HEK293 (cell line): ENCODE results near the gene MKI67.
A peak's percentile ranks its signal among the peaks of the same experiment; 100 is the strongest.

Experiments
- CTCF ChIA-PET: fragments of 350-600 bp; formaldehyde crosslinking; extraction: SDS; loops from one replicate; lab custom pipeline; 2021; ENCODE audit warnings: antibody characterized with exemption; lab: Yijun Ruan, JAX
- POLR2A ChIA-PET: fragments of 300-600 bp; formaldehyde crosslinking; extraction: SDS; loops from one replicate; lab custom pipeline; 2020; ENCODE audit warnings: antibody characterized with exemption, inconsistent platforms; lab: Yijun Ruan, JAX
- H3K27ac ChIP-seq: fragments of 200-500 bp; sonication (Bioruptor generic); 2 replicates; pipeline ENCODE4 v1.5.1; 2014; ENCODE audit warnings: low read depth, low read length, control low read depth, inconsistent platforms; ENCODE audit errors: extremely low read depth
- H3K36me3 ChIP-seq, 2 experiments: fragments of 200-500 bp in 1 of 2; sonication (Bioruptor generic) in 1 of 2; 1 replicate in 1 of 2; 2 replicates in 1 of 2; pipeline ENCODE4 v1.5.1; 2014 to 2017; ENCODE audit warnings: inconsistent platforms in 2 of 2, low read length in 2 of 2; ENCODE audit not compliant: control insufficient read depth in 2 of 2, insufficient read depth in 1 of 2
- H3K4me1 ChIP-seq: fragments of 200-500 bp; sonication (Bioruptor generic); 2 replicates; pipeline ENCODE4 v1.5.1; 2014; ENCODE audit warnings: mild to moderate bottlenecking, low read length, inconsistent platforms; ENCODE audit not compliant: control insufficient read depth, insufficient read depth
- H3K4me3 ChIP-seq: 2 replicates; pipeline ENCODE4 v1.5.1; 2011; ENCODE audit warnings: low read depth, mild to moderate bottlenecking, control low read depth, low read length, moderate library complexity
- H3K9me3 ChIP-seq: fragments of 200-500 bp; sonication (Bioruptor generic); 2 replicates; pipeline ENCODE4 v1.5.1; 2014; ENCODE audit warnings: low read depth, low read length, inconsistent platforms; ENCODE audit not compliant: control insufficient read depth, insufficient read depth
- BCL11A ChIP-seq: fragments of 450-650 bp; formaldehyde crosslinking; IDR thresholded peaks from 2 replicates; pipeline ENCODE4 v1.5.1; 2016; ENCODE audit warnings: low read depth, missing biosample characterization, missing genetic modification characterization
- EGR2 ChIP-seq: fragments of 450-650 bp; formaldehyde crosslinking; IDR thresholded peaks from 2 replicates; pipeline ENCODE4 v1.5.1; 2016; ENCODE audit warnings: low read depth, missing biosample characterization, missing genetic modification characterization
- KLF1 ChIP-seq: fragments of 450-650 bp; formaldehyde crosslinking; IDR thresholded peaks from 2 replicates; pipeline ENCODE4 v1.5.1; 2016; ENCODE audit warnings: missing biosample characterization, missing genetic modification characterization
- KLF9 ChIP-seq: fragments of 450-650 bp; formaldehyde crosslinking; IDR thresholded peaks from 2 replicates; pipeline ENCODE4 v1.5.1; 2016; ENCODE audit warnings: missing biosample characterization, missing genetic modification characterization, low read depth
- PATZ1 ChIP-seq: fragments of 450-650 bp; formaldehyde crosslinking; IDR thresholded peaks from 2 replicates; pipeline ENCODE4 v1.5.1; 2016; ENCODE audit warnings: missing biosample characterization, missing genetic modification characterization
- PRDM6 ChIP-seq: fragments of 450-650 bp; formaldehyde crosslinking; IDR thresholded peaks from 2 replicates; pipeline ENCODE4 v1.5.1; 2017; ENCODE audit warnings: missing biosample characterization, missing genetic modification characterization
- RBAK ChIP-seq: fragments of 450-650 bp; formaldehyde crosslinking; IDR thresholded peaks from 2 replicates; pipeline ENCODE4 v1.5.1; 2016; ENCODE audit warnings: missing biosample characterization, missing genetic modification characterization
- ZBTB26 ChIP-seq: fragments of 450-650 bp; formaldehyde crosslinking; optimal IDR thresholded peaks from 2 replicates; pipeline ENCODE3; 2016; ENCODE audit warnings: missing biosample characterization, mild to moderate bottlenecking, missing genetic modification characterization
- ZFHX2 ChIP-seq: fragments of 450-650 bp; formaldehyde crosslinking; conservative IDR thresholded peaks from 2 replicates; pipeline ENCODE4 v1.5.1; 2016; ENCODE audit warnings: missing biosample characterization, missing genetic modification characterization
- ZNF138 ChIP-seq: fragments of 450-650 bp; formaldehyde crosslinking; IDR thresholded peaks from 2 replicates; pipeline ENCODE4 v1.5.1; 2016; ENCODE audit warnings: missing biosample characterization, missing genetic modification characterization, borderline replicate concordance
- ZNF169 ChIP-seq: fragments of 450-650 bp; formaldehyde crosslinking; IDR thresholded peaks from 2 replicates; pipeline ENCODE4 v1.5.1; 2016; ENCODE audit warnings: missing biosample characterization, missing genetic modification characterization
- ZNF18 ChIP-seq: fragments of 450-650 bp; formaldehyde crosslinking; IDR thresholded peaks from 2 replicates; pipeline ENCODE4 v1.5.1; 2016; ENCODE audit warnings: missing biosample characterization, missing genetic modification characterization
- ZNF211 ChIP-seq: fragments of 450-650 bp; formaldehyde crosslinking; IDR thresholded peaks from 2 replicates; pipeline ENCODE4 v1.5.1; 2016; ENCODE audit warnings: low read depth, missing biosample characterization, missing genetic modification characterization
- ZNF223 ChIP-seq: fragments of 450-650 bp; formaldehyde crosslinking; IDR thresholded peaks from 2 replicates; pipeline ENCODE4 v1.5.1; 2016; ENCODE audit warnings: missing biosample characterization, missing genetic modification characterization
- ZNF24 ChIP-seq: fragments of 450-650 bp; formaldehyde crosslinking; IDR thresholded peaks from 2 replicates; pipeline ENCODE4 v1.5.1; 2016; ENCODE audit warnings: missing biosample characterization, missing genetic modification characterization
- ZNF311 ChIP-seq: fragments of 450-650 bp; formaldehyde crosslinking; IDR thresholded peaks from 2 replicates; pipeline ENCODE4 v1.5.1; 2017; ENCODE audit warnings: missing biosample characterization, missing genetic modification characterization, borderline replicate concordance
- ZNF354C ChIP-seq: fragments of 450-650 bp; formaldehyde crosslinking; IDR thresholded peaks from 2 replicates; pipeline ENCODE4 v1.5.1; 2016; ENCODE audit warnings: missing biosample characterization, missing genetic modification characterization, low read depth, borderline replicate concordance
- ZNF48 ChIP-seq: fragments of 450-650 bp; formaldehyde crosslinking; IDR thresholded peaks from 2 replicates; pipeline ENCODE4 v1.5.1; 2016; ENCODE audit warnings: missing biosample characterization, missing genetic modification characterization
- ZNF501 ChIP-seq: fragments of 450-650 bp; formaldehyde crosslinking; IDR thresholded peaks from 2 replicates; pipeline ENCODE4 v1.5.1; 2016; ENCODE audit warnings: missing biosample characterization, missing genetic modification characterization
- ZNF560 ChIP-seq: fragments of 450-650 bp; formaldehyde crosslinking; IDR thresholded peaks from 2 replicates; pipeline ENCODE4 v1.5.1; 2017; ENCODE audit warnings: missing biosample characterization, missing genetic modification characterization, borderline replicate concordance
- ZNF621 ChIP-seq: fragments of 450-650 bp; formaldehyde crosslinking; IDR thresholded peaks from 2 replicates; pipeline ENCODE4 v1.5.1; 2017; ENCODE audit warnings: missing biosample characterization, missing genetic modification characterization
- ZNF623 ChIP-seq: fragments of 450-650 bp; formaldehyde crosslinking; IDR thresholded peaks from 2 replicates; pipeline ENCODE4 v1.5.1; 2016; ENCODE audit warnings: missing biosample characterization, missing genetic modification characterization
- ZNF624 ChIP-seq: fragments of 450-650 bp; formaldehyde crosslinking; IDR thresholded peaks from 2 replicates; pipeline ENCODE4 v1.5.1; 2017; ENCODE audit warnings: missing biosample characterization, missing genetic modification characterization
- ZNF629 ChIP-seq: fragments of 450-650 bp; formaldehyde crosslinking; IDR thresholded peaks from 2 replicates; pipeline ENCODE4 v1.5.1; 2017; ENCODE audit warnings: missing biosample characterization, missing genetic modification characterization
- ZNF660 ChIP-seq: fragments of 450-650 bp; IDR thresholded peaks from 2 replicates; pipeline ENCODE4 v1.5.1; 2018; ENCODE audit warnings: missing biosample characterization, mild to moderate bottlenecking, missing genetic modification characterization
- ZNF707 ChIP-seq: fragments of 450-650 bp; formaldehyde crosslinking; IDR thresholded peaks from 2 replicates; pipeline ENCODE4 v1.5.1; 2016; ENCODE audit warnings: missing biosample characterization, missing genetic modification characterization
- ZNF768 ChIP-seq: fragments of 450-650 bp; formaldehyde crosslinking; IDR thresholded peaks from 2 replicates; pipeline ENCODE4 v1.5.1; 2018; ENCODE audit warnings: missing biosample characterization, mild to moderate bottlenecking, missing genetic modification characterization
- ZNF791 ChIP-seq: fragments of 450-650 bp; formaldehyde crosslinking; IDR thresholded peaks from 2 replicates; pipeline ENCODE4 v1.5.1; 2016; ENCODE audit warnings: missing biosample characterization, missing genetic modification characterization
- ZSCAN23 ChIP-seq: fragments of 450-650 bp; formaldehyde crosslinking; IDR thresholded peaks from 2 replicates; pipeline ENCODE4 v1.5.1; 2016; ENCODE audit warnings: missing biosample characterization, missing genetic modification characterization
- ZSCAN4 ChIP-seq: fragments of 450-650 bp; formaldehyde crosslinking; IDR thresholded peaks from 2 replicates; pipeline ENCODE4 v1.5.1; 2017; ENCODE audit warnings: missing biosample characterization, missing genetic modification characterization

Gene MKI67

GRCh38 chr10:128067691-128068397 lies 58.4 kb downstream of the MKI67 start:
- Histone ChIP-seq H3K4me1 (no peaks in the 10 kb centered on the region), H3K27ac (no peak overlapping the region), H3K4me3 (no peak overlapping the region), H3K36me3 (peaks cover 5 to 48% of the 10 kb centered on the region in 2 experiments; a peak in 2 of 3 replicates), H3K9me3 (no peaks in the 10 kb centered on the region)
- TF ChIP-seq ZNF560 (tag by site-specific recombination) (no peak), ZNF791 (no peak), ZNF354C (tag by site-specific recombination) (no peak), ZNF169 (no peak), ZNF624 (tag by site-specific recombination) (no peak), ZNF623 (no peak), ZNF211 (tag by site-specific recombination) (no peak), BCL11A (tag by site-specific recombination) (no peak), ZBTB26 (tag by site-specific recombination) (no peak), ZNF660 (no peak), ZNF311 (tag by site-specific recombination) (no peak), ZSCAN23 (tag by site-specific recombination) (no peak), PATZ1 (tag by site-specific recombination) (no peak), PRDM6 (tag by site-specific recombination) (no peak), ZNF138 (no peak), ZNF223 (tag by site-specific recombination) (no peak), KLF1 (tag by site-specific recombination) (no peak), KLF9 (tag by site-specific recombination) (no peak), RBAK (tag by site-specific recombination) (no peak), ZNF707 (tag by site-specific recombination) (no peak)
- POLR2A ChIA-PET, result no interaction called here
- CTCF ChIA-PET, result interaction anchor here (0.9 to 4.9 kb wide), 5 partner anchors 12 to 214 kb away, joined by 3 to 57 read pairs (median 5); partner anchors contain the start of gene CLRN3

- ChIA-PET CTCF (no interaction called here), POLR2A (no interaction called here)
- Histone ChIP-seq H3K36me3 (peaks cover 5 to 44% of the 10 kb centered on the region in 2 experiments; a peak in 2 of 3 replicates), H3K9me3 (no peaks in the 10 kb centered on the region), H3K27ac (no peak overlapping the region), H3K4me3 (no peak overlapping the region), H3K4me1 (no peaks in the 10 kb centered on the region)
- TF ChIP-seq ZNF621 (tag by site-specific recombination) (no peak), ZNF501 (tag by site-specific recombination) (no peak), ZNF629 (no peak), ZNF48 (no peak), ZNF18 (tag by site-specific recombination) (peak; percentile 95), ZFHX2 (tag by site-specific recombination) (peak; percentile 89), ZNF768 (tag by site-specific recombination) (no peak), ZNF24 (no peak), ZSCAN4 (tag by site-specific recombination) (peak; percentile 98), EGR2 (tag by site-specific recombination) (peak; percentile 93)
These were observed 59.3 kb downstream of the MKI67 start for GRCh38 chr10:128066870-128067382.
